ENCODE results near the gene ANAPC1.
"Not testable (repeated sequence)": the region's sequence is repeated elsewhere in the genome, so short reads cannot be mapped to it uniquely, and the experiment has no call there.

Gene ANAPC1

GRCh38 chr2:111903930-111904439 is 20.0 kb upstream of the ANAPC1 start:
- DNase-seq = no peak

- no peak for DNase-seq
Observed at GRCh38 chr2:111903516-111903915, 19.5 kb upstream of the ANAPC1 start.

GRCh38 chr2:111900859-111901258 is 16.9 kb upstream of the ANAPC1 start:
- DNase-seq = no peak

DNA sequence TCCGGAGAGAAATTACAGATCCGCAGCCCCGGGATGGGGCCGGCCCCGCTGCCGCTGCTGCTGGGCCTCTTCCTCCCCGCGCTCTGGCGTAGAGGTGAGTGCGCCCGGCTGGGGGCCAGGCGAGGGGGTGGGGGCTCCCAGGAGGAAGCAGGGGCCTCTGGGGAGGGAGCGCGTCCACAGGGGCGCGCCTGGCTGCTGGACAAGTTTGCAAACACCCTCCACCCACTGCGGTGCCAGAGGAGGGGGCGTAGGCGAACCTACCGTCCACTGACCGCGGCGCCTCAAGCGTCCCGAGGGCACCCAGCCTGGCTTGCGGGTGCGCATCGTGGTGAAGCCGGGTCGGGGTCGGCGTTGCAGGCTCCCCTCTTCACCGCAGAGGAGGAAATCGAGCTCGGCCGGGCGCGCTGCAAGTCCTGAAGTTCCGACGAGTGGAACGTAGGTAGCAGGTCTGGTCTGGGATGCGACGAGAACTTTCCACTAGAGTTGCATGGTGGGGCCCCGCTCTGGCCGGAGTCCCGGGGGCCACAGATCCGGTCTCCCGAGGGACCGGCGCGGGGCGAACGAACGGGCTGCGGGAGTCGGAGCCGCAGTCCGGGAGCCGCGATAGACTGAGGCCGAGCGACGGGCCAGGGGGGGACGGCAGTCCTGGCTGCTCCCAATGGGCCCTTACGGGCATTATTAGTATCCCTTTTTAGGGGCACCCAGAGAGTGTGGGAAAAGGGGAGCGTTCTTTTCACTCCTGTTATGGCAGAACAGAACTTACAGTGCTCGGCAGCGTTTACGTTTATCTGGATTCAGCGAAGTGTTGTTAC is 14.9 kb upstream of the ANAPC1 start:
- peak in 1 of 2 experiments; percentile 4 for DNase-seq

- peak; percentile 39 to 47 for DNase-seq
Observed at GRCh38 chr2:111897924-111898702, 14.1 kb upstream of the ANAPC1 start, which contains the start of gene MERTK. MERTK (plus strand) TSS chr2:111898607; CDS start chr2:111898736, 129 bp downstream.

GRCh38 chr2:111897630-111897923 is 13.6 kb upstream of the ANAPC1 start:
- DNase-seq = no peak

DNA sequence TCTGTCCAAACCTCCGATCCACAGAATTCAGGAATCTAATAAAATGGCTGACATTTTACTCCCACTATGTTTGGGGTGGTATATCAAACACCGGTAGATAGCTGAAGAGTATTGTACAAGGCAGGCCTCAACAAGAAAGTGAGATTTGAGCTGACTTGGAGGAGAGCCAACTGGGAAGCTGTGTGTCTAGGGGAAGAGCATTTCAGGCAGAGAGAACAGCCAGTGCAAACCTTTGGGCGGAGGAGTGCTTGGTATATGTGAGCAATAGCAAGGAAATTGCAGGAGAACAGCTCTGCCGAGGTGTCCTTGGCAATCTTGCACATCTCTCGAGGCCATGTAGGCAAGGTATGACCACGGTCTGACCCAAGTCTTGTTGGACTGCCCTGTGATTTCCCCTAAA is 12.6 kb upstream of the ANAPC1 start:
- DNase-seq = no peak

DNA sequence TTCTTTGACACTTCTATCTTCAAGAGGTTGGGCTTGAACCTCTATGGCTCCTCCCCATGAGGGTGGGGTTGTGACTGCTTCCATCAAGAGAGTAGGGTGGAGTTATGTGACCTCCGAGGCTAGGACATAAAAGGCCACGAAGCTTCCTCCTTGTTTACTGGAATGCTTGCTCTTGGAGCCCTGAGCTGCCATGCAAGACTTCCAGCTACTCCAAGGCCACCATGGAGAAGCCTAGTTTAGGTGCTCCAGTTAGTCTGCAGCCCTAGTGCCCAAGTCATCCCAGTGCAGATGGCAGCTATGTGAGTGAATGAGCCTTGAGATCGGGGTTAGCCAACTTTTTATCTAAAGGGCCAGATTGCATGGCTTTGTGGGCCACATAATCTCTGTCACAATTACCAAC is 12.0 kb upstream of the ANAPC1 start:
- no peak for DNase-seq

GRCh38 chr2:111884592-111884964 is 585 bp upstream of the ANAPC1 start:
- DNase-seq = no peak

GRCh38 chr2:111872806-111873205 is 11.2 kb downstream of the ANAPC1 start:
- not testable (repeated sequence) for DNase-seq

GRCh38 chr2:111865124-111865523 is 18.9 kb downstream of the ANAPC1 start:
- not testable (repeated sequence) for DNase-seq

DNA sequence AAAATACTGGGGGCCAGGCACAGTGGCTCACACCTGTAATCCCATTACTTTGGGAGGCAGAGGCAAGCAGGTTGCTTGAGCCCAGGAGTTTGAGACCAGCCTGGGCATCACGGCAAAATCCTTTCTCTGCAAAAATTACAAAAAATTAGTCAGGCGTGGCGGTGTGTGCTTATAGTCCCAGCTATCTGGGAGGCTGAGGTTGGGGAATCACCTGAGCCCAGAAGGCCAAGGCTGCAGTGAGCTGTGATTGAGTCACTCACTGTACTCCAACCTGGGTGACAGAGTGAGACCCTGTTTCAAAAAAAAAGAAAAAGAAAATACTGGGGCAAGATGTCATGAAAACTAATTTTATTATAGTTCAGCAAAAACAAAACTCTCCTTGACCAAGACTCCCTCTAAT is 24.0 kb downstream of the ANAPC1 start:
- not testable (repeated sequence) for DNase-seq

DNA sequence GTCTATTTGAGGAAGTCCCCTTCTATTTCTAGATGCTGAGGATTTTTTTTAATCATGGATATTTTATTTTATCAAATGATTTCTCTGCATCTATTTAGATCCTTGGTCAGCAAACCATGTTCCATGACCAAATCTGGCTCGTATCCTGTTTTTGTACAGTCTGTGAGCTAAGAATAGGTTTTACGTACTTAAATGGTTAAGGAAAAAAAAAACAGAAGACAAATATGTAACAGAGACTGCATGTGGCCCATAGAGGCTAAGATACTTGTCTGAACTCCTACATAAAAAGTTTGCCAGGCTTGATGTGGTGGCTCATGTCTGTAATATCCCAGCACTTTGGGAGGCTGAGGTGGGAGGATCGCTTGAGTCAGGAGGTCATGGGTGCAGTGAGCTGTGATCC is 31.4 kb downstream of the ANAPC1 start:
- not testable (repeated sequence) for DNase-seq

GRCh38 chr2:111850646-111851045 is 33.3 kb downstream of the ANAPC1 start:
- peak; percentile 20 to 24 for DNase-seq

- DNase-seq = not testable (repeated sequence)
Observed at GRCh38 chr2:111839625-111840282, 44.2 kb downstream of the ANAPC1 start.

DNA sequence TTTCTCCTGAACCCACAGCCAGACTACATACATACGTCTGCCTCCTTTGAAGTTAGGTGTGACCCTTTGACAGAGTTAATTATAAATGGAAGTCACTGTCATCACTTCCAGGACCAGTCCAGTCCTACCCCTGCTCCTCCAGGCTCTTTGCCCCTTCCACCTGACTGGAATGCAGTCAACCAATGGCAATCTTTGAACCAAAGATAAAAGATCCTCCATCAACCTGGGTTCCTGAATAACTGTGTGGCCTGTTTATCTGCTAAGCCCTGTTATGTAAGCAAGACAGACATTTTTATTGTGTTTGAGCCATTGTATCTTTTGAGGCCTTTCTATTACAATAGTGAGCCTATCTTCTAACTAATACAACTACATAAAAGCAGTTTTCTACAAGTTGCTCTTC is 45.0 kb downstream of the ANAPC1 start:
- not testable (repeated sequence) for DNase-seq

DNA sequence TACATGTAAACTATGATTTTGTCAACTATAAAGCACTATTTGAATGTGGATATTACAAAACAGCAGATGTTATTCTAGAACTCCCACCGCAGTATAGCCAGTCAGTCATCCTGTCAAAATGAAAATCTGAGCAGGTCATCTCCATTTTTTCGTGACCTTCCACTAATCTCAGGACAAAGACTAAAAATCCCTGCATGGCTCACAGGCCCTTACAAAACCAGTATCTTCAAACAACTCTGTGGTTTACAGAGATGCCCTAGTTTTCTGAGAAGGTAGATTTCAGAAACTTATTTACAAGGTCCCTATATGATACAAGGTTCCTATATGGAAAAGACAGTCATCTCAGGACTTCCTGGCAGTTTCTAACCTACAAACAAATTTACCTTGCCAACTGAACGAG is 49.8 kb downstream of the ANAPC1 start:
- not testable (repeated sequence) for DNase-seq

DNA sequence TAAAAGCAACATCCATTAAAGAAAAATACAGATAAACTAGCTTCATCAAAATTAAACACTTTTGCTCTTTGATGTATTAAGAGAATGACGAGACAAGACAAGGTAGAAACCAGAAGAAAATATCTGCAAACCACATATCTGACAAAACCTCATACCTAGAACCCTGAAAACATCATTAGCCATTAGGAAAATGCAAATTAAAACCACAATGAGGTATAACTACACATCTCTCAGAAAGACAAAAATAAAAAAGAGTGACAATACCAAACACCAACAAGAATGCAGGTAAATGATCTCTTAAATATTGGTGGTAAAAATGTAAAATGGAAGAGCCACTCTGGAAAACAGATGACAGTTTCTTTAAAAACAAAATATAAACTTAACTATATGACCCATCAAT is 53.5 kb downstream of the ANAPC1 start:
- DNase-seq = not testable (repeated sequence)

DNA sequence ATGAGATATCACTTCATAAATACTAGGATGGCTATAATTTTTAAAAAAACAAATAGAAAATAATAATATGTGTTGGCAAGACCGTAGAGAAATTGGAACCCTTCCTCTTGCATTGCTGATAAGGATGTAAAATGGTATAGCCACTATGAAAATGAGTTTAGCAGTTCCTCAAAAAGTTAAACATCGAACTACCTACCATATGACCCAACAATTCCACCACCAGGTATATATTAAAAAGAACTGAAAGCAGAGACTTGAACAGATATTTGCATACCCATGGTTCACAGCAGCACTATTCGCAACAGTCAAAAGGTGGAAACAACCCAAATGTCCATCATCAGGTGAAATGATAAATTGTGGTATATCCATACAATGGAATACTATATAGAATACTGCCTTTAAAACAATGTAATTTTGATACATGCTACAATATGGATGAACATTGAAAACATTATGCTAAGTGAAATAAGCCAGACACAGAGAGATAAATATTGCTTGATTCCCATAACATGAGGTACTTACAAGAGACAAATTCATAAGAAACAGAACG is 55.7 kb downstream of the ANAPC1 start:
- DNase-seq = not testable (repeated sequence)

GRCh38 chr2:111812970-111813622 is 70.9 kb downstream of the ANAPC1 start:
- DNase-seq = not testable (repeated sequence)

- not testable (repeated sequence) for DNase-seq
Observed at GRCh38 chr2:111790633-111791032, 93.4 kb downstream of the ANAPC1 start.

- not testable (repeated sequence) for DNase-seq
Observed at GRCh38 chr2:111784081-111784480, 99.9 kb downstream of the ANAPC1 start.

All from activated CD4-positive, alpha-beta T cell treated with anti-CD3 and anti-CD28 coated beads, Interleukin-2, amount 50 U/mL, for 4 hours (primary cell).